Stomach (tissue), 9 donors: Measurements from ENCODE around the gene PLEKHA4. TPM values are rescaled to one million over a fixed set of nuclear protein-coding genes. Genes with fewer than 3 reads are reported as not detected.
A peak's percentile ranks its signal among the peaks of the same experiment; 100 is the strongest.

Experiments
- DNase-seq, 2 donors: peaks; one replicate each; pipeline versions ENCODE4 v3.0.0 to v3.0.0-alpha.2; 2013 to 2019
- H3K27ac ChIP-seq, 5 donors: fragments of 200-600 bp in 4 of 5; sonication (generic) in 4 of 5; one replicate each; pipeline ENCODE4 v1.5.1; 2013 to 2019; ENCODE audit warnings: mild to moderate bottlenecking in 1 of 5, moderate library complexity in 1 of 5
- H3K27me3 ChIP-seq, 3 donors: fragments of 200-600 bp; sonication (generic); one replicate each; pipeline ENCODE4 v1.5.1; 2017 to 2019; ENCODE audit warnings: mixed run types in 1 of 3
- H3K36me3 ChIP-seq, 4 donors: fragments of 200-600 bp; sonication (generic); 1 replicate in 3 of 4; 2 replicates in 1 of 4; pipeline ENCODE4 v1.5.1; 2016 to 2019
- H3K4me1 ChIP-seq, 4 donors: fragments of 200-600 bp; sonication (generic); one replicate each; pipeline ENCODE4 v1.5.1; 2016 to 2019
- H3K4me3 ChIP-seq, 4 donors: fragments of 200-600 bp; sonication (generic) in 3 of 4; one replicate each; pipeline ENCODE4 v1.5.1; 2016 to 2019; ENCODE audit warnings: mild to moderate bottlenecking in 1 of 4
- H3K9me3 ChIP-seq, 4 donors: fragments of 200-600 bp; sonication (generic); one replicate each; pipeline ENCODE4 v1.5.1; 2016 to 2019
- CTCF ChIP-seq, 7 experiments: fragments of 450-650 bp in 4 of 7; fragments of 200-600 bp in 3 of 7; sonication (generic) in 3 of 7; IDR thresholded peaks; one replicate each; pipeline ENCODE4 v1.5.1; 2016 to 2019; ENCODE audit warnings: antibody characterized with exemption in 7 of 7, control low read depth in 2 of 7, mild to moderate bottlenecking in 1 of 7
- EP300 ChIP-seq: sonication (generic); formaldehyde crosslinking; IDR thresholded peaks from one replicate; pipeline ENCODE4 v1.6.1; 2017; ENCODE audit warnings: antibody characterized with exemption
- POLR2A ChIP-seq, 4 donors: fragments of 450-650 bp; IDR thresholded peaks; one replicate each; pipeline ENCODE4 v1.6.1; 2016; ENCODE audit warnings: antibody characterized with exemption in 4 of 4, control low read depth in 2 of 4, mild to moderate bottlenecking in 1 of 4, moderate library complexity in 1 of 4
- POLR2AphosphoS5 ChIP-seq, 3 donors: sonication (generic); formaldehyde crosslinking; IDR thresholded peaks; one replicate each; pipeline ENCODE4 v1.6.1; 2016; ENCODE audit warnings: antibody characterized with exemption in 3 of 3
- WGBS, 5 donors: extraction: QIAGEN DNeasy Blood & Tissue Kit in 3 of 5; methylation state at CpG; one replicate each; pipeline versions ENCODE4 v1.1.5 to v1.1.7; 2013 to 2018; 5-methylcytosine and 5-hydroxymethylcytosine counted together
- intact Hi-C: fragments of 100-400 bp; cut with DNase I; formaldehyde crosslinking; loops from one replicate; pipeline ENCODE4 v1.15.1; 2023; ENCODE audit warnings: low total_unique reads
- polyA plus RNA-seq, 3 donors: library from polyadenylated mRNA; stranded (reverse); fragments of 200-250 nt; gene quantifications; one replicate each; pipeline ENCODE4 v1.2.3, GENCODE V29; 2013
- total RNA-seq, 5 donors: library from RNA; depleted of rRNA; stranded (reverse); fragments of >200 nt; gene quantifications; one replicate each; pipeline versions ENCODE4 v1.1.0 to v1.2.3, GENCODE V29; 2014 to 2016
- donor health status: healthy with polysubstance abuse.
- donor health status: Bipolar disorder and iron deficiency.
- donor health status: healthy.

Gene PLEKHA4
- total and polyA plus RNA-seq, 8 donors: 1.7 to 85.0 (median 30.0) TPM

DNA sequence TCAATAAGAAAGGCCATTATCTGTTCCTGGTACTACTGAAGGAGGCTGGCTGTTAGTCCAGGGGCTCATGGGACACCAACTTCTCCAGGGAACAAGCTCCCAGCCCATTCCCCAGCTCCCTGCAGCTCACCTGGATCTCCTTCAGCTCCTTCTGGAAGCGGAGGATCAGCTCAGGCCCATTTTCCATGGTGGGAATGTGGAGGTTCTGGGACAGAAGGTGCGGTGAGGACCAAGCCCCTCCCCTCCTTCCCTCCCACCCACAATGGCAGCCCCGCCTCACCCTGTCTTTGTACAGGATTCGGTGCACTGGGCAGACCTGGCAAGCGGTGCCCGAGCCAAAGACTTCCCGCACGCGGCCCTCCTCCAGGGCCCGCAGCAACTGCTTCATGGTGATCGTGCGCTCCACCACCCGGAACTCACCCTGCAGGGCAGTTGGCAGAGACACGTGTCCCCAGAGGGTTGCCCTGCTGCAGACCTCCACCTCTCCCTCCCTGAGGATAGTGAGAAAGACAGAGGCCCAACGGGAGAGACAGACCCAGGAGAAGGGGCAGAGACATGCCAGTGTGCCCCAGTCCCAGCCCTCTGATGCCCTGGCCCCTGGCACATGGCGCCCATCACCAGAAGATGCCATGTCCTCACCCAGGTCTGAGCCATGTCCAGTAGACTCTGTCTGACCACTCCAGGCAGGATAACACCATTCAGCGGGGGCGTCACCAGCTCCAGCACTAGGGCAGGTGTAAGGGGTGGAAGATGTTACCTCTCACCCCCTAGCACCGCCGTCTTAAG is 71.9 kb downstream of the PLEKHA4 start:
- Histone ChIP-seq H3K27me3 (no peaks in the 10 kb centered on the region), H3K4me1 (peaks cover 16 to 27% (median 18%) of the 10 kb centered on the region in 4 donors), H3K36me3 (peaks cover 3 to 42% (median 29%) of the 10 kb centered on the region in 4 donors), H3K4me3 (no peak overlapping the region), H3K27ac (peak overlapping the region; percentile 73 to 93 (median 85)), H3K9me3 (no peaks in the 10 kb centered on the region)
- no peak for DNase-seq
- intact Hi-C loops: loop anchor here (5.0 kb wide), 1 partner anchor 36 kb away; no protein-coding TSS in a partner anchor
- 57 to 87% (median 82%) methylated on average over 11 to 20 of the region's 20 CpGs for WGBS, 5 donors
- TF ChIP-seq POLR2A (IDR thresholded peaks at IDR 0.05) (no peak), EP300 (no peak), POLR2AphosphoS5 (IDR thresholded peaks at IDR 0.05) (no peak), CTCF (IDR thresholded peaks at IDR 0.05) (no peak)

DNA sequence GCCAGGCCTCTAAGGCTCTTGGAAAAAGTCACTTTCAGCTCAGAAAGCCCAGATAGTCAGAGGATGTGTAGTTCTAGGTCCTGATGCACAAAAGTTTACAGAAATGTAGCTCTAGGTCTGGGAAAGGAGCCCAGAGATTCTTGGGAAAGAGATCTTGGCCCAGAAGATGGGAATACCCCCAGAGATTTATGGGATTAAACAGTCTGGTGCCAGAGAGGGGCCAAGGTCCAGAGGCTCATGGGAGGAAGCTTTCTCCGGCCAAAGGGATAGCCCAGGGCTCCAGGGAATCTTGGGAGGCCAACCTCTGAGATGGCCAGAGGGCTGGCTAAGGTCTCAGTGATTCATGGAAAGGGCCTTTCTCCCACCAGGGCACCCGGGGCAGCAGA is 72.7 kb downstream of the PLEKHA4 start:
- peak overlapping the region; percentile 73 to 93 (median 85) for H3K27ac ChIP-seq
- DNase-seq: no peak
- peak overlapping the region in 2 of 4 donors; percentile 53 to 57 for H3K4me3 ChIP-seq
- H3K27me3 ChIP-seq: no peaks in the 10 kb centered on the region
- H3K9me3 ChIP-seq: no peaks in the 10 kb centered on the region
- TF ChIP-seq CTCF (IDR thresholded peaks at IDR 0.05): no peak
- TF ChIP-seq POLR2AphosphoS5 (IDR thresholded peaks at IDR 0.05): no peak
- no peak for TF ChIP-seq EP300
- TF ChIP-seq POLR2A (IDR thresholded peaks at IDR 0.05): no peak
- peaks cover 3 to 39% (median 28%) of the 10 kb centered on the region in 4 donors for H3K36me3 ChIP-seq
- WGBS, 5 donors: 31 to 48% (median 44%) methylated on average over 2 of the region's 2 CpGs
- intact Hi-C loops: loop anchor here (5.0 kb wide), 1 partner anchor 37 kb away; no protein-coding TSS in a partner anchor
- peaks cover 16 to 27% (median 18%) of the 10 kb centered on the region in 4 donors for H3K4me1 ChIP-seq

GRCh38 chr19:48795055-48795684 is 73.2 kb downstream of the PLEKHA4 start:
- no peaks in the 10 kb centered on the region for H3K27me3 ChIP-seq
- no peaks in the 10 kb centered on the region for H3K9me3 ChIP-seq
- H3K27ac ChIP-seq: peak overlapping the region; percentile 73 to 93 (median 85)
- 1 to 2% (median 2%) methylated on average over 28 to 38 of the region's 38 CpGs for WGBS, 5 donors
- peak overlapping the region; percentile 44 to 57 (median 48) for H3K4me3 ChIP-seq
- peaks cover 16 to 27% (median 18%) of the 10 kb centered on the region in 4 donors for H3K4me1 ChIP-seq
- peaks cover 3 to 34% (median 23%) of the 10 kb centered on the region in 4 donors for H3K36me3 ChIP-seq
- intact Hi-C loops: loop anchor here (5.0 kb wide), 1 partner anchor 37 kb away; no protein-coding TSS in a partner anchor
- TF ChIP-seq EP300 (no peak), POLR2AphosphoS5 (IDR thresholded peaks at IDR 0.05) (peak in 2 of 3 donors; percentile 47 to 85), CTCF (IDR thresholded peaks at IDR 0.05) (peak in 6 of 7 experiments; percentile 26 to 99 (median 94)), POLR2A (IDR thresholded peaks at IDR 0.05) (no peak)
- peak; percentile 94 to 98 for DNase-seq

- Histone ChIP-seq H3K4me3 (no peak overlapping the region), H3K27ac (peak overlapping the region in 4 of 5 donors; percentile 73 to 88 (median 84)), H3K4me1 (peaks cover 16 to 27% (median 18%) of the 10 kb centered on the region in 4 donors), H3K36me3 (peaks cover under 1 to 25% (median 14%) of the 10 kb centered on the region in 4 donors), H3K27me3 (no peaks in the 10 kb centered on the region), H3K9me3 (no peaks in the 10 kb centered on the region)
- 77 to 88% (median 84%) methylated on average over 4 to 6 of the region's 6 CpGs for WGBS, 5 donors
- intact Hi-C loops: no loop called here
- DNase-seq: no peak
- TF ChIP-seq POLR2A (IDR thresholded peaks at IDR 0.05) (no peak), CTCF (IDR thresholded peaks at IDR 0.05) (no peak), POLR2AphosphoS5 (IDR thresholded peaks at IDR 0.05) (no peak)
Measured at GRCh38 chr19:48794291-48794690, 74.1 kb downstream of the PLEKHA4 start.
